GM18520 (cell line): ENCODE measurements around the gene CRACR2A.

Experiments
- ATAC-seq: cut with Tn5 transposase; IDR thresholded peaks from one replicate; pipeline ENCODE4 v1.9.1; 2021; ENCODE audit not compliant: unreplicated experiment

The CRACR2A gene

DNA sequence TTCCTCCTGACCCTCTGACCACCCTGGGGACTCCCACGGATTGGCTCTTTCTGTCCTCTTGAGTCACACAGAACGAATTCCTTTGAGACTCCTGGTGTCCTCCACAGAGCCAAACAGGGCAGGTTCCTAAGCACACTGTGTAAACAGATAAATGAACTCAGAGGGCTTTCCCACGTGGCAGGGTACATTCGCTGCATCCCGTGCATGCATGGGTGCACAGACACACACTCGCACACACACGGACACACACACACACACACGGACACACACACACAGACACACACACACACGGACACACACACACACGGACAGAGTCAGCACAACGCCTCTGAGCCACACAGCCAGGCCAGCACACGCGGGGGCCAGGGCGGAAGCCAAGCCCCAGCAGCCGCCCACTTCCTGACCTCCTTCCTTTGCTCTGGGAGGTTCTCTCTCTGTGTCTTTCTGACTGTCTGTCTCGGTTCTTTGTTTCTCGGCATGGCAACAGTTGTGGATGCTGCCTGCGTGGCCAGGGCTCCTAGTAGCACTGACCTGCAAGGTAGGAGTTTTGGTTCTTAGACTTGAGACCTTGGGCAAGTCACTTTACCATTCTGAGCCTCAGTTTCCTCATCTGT lies 706 bp downstream of the CRACR2A start:
- ATAC-seq = no peak

DNA sequence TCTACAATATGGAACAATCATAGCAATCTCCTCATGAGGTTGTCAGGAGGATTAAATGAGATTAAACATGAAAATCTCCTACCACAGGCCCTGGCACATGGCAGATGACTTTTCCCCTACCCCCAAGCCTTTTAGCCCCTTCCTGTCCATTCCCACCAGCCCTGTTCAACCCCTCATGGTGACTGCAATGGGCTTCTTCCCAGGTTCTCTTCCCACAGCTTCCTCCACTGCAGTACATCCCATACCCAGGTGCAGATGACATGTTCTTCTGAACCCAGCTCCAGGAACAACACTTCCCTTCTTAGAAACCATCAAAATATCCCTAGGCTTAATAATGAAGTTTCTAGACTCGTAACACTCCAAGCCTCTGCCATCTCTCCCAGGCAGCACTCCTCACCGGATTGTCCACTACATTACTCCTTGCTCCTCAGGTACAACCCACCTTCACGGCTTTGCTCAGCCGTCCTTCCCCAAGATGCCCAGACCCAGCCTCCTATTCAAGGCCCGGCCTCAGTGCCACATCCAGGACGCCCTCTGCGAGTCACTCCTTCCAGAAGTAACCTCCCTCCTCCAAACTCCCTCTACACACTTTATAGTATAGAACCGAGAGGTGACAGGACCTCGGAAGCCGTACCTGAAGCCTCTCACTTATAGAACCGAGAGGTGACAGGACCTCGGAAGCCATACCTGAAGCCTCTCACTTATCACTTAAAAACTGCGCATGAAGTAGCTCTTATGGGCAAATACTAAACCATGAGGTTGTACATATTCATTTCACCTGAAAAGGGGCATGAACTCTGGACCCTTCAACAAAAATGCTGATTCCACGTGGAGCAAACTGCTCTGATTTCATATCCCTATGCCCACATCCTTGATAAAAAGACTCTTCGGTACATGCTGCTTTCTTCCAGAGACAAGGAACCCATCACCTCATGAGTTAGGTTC lies 1.5 kb downstream of the CRACR2A start:
- no peak for ATAC-seq

DNA sequence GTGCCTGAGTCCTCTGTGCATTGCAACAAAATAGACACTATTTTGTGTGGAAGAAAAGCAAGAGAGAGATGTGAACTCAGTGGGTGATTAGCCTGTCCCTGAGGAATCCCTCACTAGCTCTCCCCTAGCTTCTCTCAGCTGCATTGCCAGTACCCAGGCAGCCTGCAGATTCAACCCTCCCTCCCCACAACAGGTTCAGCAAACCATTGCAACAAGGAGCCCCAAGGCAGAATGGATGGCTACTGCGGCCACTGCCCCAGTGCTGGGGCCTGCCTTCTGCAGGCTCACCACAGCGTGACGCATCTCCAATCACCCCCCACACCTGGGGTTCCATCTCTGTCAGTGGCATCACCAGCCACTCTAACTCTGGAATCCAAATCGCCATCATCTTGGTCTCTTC lies 2.3 kb downstream of the CRACR2A start:
- no peak for ATAC-seq

DNA sequence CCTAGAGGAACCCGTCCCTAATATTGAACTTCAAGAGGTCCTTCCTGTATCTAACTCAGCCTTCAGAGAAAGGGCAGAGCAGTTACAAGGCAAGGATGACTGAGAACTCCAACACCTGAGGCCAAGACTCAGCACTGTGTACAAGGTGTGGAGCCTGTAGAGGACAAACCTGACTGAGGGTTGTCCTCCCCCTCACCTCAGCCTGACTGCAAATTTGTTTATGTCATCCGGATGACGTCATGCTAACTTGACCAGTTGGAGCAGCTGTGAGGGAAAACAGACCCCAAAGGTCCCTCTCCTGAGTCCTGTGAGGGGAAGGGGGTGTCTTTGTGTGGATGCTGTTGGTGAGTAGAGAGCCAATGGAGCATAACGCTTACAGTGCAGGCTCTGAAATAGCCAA lies 4.3 kb downstream of the CRACR2A start:
- ATAC-seq = no peak

DNA sequence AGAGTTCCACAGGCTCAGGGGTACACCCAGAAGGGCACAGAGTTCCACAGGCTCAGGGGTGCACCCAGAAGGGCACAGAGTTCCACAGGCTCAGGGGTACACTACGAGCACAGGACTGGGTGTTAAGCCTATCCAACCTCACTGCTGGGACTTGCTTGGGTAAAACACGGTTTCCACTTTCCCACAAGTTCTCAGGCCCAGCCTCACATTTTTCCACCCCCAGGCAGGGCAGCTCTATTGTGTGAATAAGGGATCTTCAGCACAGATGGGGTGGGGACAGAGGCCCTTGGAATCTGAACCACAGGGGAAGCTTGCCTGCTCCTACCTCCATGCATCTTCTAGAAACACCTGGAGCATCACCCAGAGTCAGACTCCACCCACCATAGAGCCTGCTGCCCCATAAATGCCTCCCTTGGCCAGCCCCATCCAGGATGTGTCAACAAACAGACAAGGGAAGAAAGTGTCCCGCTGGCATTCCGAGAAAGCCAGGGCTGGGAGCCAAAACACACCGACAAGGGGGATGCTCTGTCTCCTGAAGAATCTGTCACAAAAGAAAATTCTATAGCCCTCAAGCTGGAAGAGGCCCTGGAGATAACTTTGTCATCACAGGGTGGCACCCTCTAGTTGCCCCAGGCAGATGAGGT lies 4.8 kb downstream of the CRACR2A start:
- ATAC-seq = no peak

DNA sequence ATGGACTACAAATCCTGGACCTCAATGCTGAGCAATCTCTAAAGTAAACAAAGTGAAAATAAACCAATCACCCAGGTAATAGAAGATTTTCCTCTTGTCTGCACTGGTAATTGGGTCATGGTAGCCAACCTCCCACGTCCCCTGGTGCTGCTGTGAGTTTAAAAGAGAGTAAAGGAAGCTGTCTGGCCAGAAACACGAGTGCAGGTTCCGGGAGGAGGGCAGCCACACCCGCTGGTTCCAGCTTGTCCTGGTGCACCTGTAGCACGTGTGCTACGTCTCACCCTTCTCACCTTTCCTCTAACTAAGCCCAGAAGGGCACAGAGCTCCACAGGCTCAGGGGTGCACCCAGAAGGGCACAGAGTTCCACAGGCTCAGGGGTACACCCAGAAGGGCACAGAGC lies 5.4 kb downstream of the CRACR2A start:
- no peak for ATAC-seq

DNA sequence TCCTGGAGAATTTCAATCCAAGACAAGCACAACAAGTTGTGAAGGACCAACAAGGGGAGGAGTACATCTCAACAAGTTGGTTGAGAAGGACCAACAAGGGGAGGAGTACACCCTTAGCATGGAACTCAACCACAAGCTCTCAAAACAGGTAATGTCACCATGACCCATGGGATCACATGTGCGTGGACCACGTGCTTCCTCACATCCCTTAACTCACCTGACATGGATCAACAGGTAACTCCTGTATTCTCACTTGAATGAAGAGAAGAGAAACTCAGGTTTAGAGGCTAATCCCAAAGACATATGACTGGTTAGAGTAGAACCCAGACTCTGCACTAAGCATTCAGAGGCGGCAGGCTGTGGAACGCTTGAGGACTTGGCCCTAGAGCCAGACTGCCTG lies 6.2 kb downstream of the CRACR2A start:
- ATAC-seq = no peak

DNA sequence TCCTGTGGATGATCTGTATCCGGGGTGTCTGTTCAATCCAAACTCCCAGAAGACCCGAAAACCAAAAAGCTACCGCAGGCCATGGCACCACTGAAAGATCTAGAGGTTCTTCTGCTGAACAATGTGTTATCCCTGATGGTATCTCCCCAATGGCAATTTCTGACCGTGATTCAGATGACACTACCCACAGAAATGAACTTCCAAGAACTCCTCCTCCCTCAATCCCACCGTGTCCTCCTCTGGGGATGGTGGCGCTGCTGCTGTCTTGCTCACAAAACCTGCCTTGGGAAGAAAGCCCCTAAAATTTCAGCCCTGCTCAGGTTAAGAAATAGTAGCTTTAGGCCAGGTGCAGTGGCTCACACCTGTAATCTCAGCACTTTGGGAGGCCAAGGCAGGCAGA lies 7.8 kb downstream of the CRACR2A start:
- no peak for ATAC-seq

DNA sequence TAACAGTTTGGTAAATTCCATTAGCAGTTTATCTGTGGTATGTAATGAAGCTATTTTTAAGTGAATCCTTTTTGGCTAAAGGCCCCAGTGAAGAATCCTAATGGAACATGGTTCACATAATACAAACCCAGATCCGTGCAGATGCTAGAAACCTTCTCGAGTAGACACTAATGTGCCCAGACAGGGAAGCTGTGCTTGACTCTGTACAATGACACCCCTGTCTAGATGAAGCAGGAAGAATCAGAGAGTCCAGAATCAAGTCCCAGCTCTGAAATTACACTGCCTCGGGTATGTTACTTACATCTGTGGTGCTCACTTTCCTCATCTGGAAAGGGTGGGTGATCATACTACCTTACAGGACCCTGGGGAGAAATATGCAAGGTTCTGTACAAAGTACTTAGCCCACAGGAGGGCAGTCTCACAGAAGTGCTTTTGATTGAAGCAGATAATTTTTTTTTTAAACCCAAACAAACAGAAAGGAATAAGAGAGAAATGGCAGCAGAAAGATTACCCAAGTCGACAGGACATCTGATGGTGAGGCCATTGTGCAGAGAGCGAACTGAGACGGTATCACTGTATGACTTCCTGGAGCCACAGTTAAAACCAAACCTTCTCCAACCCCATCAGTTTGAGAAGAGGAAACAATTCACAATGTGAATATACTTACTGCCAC lies 8.5 kb downstream of the CRACR2A start:
- no peak for ATAC-seq

DNA sequence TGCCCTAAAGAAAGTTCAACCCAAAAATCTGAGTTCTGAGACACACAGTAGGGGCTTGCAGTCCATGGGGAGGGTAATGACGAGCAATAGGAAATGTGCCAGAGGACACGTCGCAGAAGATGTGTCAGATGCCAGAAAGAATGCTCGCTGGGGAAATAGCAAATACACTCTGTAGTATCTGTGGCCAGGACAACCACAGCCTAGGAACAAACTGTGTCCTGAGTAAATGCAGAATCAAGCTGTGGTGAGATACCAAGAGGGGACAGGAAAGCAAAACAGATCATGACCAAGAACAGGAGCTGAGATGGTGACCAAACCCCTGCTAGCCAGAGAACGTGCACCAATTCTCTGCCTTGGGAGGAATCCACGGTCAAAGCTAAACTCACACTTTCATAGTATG lies 9.1 kb downstream of the CRACR2A start:
- ATAC-seq = no peak

DNA sequence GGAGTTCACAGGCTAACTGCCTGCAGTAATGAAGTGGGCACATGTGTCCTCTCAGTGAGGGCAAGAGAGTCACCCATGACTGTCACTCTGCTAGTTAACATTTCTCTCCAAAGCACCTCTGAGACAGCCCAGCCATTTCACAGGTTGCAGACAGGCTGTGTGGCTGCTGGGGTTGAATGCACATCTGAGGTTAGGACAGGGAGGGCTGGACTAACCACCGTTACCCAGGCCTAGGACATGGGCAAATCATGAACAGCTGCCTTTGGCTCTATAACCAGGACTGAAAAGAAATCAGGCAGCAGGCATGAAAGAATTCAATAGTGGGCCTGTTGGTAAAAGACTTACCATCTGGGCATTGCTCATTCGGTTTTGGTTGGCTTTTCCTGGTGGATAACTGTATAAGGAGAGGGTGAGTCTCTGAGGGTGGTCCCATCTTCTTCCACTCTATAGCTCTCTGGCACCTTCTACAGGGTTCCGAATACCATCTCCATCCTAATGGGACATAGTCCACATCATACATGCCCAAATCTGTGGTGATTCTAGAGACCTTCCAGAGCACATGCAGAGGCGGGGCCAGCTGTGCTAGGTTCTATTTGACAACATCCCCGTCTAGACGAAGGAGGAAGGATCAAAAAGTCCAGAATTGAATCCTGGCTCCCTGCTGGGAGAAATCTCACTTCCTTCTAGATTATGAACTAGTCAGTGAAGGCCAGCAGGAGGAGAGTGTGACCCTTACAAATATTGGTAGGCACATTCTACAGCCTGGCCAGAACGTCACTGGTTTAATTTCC lies 10.8 kb downstream of the CRACR2A start:
- ATAC-seq = no peak

DNA sequence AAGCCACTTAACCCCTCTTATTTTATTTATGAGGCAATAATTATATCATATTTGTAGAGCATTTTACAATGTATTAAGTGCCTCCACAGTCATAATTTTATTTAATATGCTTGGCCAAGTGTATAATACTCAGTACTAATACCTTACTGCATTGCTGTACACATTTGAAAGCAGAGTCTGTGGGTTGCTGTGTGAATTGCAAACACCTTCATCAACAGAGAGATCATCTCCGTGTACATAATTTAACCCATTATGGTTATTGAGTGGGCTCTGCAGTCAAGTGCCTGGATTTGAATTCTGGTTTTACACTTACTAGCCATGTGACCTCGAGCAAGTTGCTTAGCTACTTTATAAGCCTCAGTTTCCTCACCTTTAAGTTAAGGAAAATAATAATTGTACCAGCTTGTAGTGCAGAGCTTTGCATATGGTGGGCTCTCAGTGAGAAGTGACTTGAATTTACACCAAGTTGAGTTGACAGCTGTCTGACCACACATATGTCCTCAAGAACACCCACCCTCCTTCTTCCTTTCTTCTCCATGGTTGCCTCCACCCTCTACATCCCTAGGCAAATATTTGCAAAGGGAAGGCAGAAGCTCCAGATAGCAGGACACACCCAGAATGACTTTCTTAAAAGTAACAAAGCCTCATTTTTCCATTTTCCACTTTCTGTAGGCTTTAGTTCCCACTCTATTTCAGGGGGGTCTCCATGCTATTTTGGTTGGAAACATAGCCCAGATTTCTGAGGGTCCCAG lies 12.3 kb downstream of the CRACR2A start:
- ATAC-seq = no peak

DNA sequence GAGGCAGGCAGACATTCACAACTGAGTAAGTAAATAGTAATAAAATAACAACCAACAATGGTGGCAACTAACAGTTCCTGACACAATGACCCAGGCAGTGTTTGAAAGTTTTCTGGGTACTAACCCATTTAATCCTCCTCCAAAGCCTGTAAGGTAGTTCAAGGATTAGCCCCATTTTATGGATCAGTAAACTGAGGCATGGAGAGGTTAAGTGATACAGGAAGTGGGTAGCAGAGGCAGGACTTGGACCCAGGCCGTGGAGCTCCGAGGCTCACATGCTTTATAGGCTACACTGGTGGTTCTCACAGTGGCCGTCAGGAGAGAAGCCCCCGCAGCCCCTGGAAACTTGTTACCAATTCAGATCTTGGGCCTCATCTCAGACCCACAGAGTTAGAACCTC lies 17.5 kb downstream of the CRACR2A start:
- no peak for ATAC-seq

DNA sequence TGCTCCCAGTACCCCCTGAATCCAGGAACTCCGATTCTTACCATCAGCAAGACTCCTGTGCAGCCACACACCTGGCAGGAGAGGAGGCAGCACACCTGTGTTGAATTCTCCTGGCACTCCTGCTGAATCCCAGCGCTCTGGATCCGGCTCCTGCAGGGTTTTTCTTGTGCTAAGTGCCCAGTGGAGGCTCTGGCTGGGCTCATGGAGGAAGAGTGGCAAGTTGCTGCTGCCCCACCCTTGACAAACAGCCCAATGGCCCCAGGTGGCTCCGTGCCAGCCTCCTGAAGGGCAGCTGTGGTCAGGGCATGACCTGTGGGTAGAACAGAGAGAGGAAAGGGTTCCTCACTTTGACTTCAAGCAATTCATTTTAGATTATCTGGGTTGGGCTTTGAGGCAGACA lies 20.0 kb downstream of the CRACR2A start:
- ATAC-seq = no peak

DNA sequence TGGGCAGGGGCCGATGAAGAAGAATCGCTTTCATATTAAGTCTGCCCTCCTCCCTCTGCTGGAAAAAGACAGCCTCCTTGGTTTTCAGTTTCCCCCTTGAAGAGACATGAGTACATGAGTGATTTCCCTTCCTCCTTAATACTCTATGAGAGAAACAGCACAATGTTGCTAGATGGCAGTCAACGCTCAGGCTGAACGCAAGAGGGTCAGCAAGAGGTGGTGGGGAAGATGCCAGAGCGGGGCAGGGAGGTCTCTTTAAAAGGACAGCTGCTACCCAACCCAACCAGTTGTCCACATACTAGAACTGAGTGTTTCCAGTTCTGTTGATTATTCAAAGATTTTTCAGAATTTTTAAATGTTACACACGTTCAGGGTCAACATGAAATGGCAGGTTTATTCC lies 22.8 kb downstream of the CRACR2A start:
- no peak for ATAC-seq

DNA sequence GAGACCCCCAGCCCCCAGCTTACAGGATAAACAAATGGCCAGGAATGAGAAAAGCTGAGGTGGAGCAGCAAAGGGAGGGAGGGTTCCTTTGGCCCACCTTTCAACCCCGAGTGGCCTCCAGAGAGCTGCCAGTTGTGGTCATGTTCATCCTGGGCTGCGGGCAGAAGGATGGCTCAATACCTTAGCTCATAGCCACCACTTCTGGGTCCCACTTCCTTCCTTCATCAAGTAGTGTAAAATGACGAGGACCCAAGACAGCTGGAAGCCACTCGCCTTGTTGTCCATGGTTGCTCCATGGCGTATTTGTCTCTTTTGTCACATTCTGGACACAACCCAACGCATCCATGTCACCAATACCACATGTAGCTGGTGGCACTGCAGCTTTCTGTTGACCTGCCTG lies 24.2 kb downstream of the CRACR2A start:
- no peak for ATAC-seq

DNA sequence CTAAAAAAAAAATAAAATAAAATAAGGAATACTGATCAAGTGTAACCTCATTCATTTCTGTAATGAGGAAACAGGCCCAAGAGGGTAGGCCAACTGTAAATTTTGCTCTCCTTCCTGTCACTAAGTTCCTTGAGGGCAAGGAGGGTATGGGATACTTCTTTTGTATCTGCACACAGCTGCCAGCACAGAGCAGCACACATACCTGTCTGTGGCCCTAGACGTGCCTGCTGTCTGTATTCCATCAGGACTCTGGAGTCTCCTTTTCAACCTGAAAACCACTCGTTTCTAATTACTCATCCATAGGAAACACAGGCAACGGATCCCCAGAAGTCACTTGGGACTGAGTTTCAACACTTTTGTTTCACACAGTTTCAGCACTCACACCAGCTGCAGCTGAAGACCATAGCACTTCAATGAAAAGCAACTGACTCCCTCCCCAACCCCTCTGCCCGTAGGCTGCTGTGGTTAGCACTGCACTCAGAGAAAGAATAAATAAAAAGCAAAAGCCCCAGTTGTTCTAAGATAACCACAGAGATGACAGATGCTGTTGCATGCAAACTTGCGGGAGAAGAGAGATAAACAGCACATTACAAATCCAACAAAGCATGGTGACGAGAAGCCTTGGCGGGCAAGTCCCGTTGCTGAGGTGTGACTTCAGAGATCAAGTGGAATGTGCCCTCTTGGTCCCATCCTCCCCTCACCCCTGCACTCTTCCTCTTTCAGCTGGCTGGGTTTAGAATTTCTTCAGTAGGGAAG lies 24.9 kb downstream of the CRACR2A start:
- ATAC-seq = peak; percentile 96

DNA sequence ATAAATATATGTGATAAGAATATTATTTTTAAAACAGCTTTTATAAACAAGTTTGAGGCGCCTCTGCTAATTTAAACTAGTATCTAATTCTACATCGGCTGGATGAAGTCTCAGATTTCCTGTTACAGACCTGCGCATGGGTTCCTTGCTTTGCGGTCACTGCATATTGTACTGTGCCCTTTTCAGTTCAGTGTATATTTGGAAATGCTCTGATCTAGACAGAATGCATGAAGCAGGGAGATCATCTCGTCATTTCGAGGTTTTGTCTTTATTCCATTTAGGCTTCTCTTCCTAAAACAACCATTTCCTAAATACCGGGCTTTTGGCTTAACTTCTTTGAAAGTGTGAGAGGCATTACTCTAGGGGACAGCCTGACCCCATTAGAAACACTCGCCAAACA lies 25.6 kb downstream of the CRACR2A start:
- no peak for ATAC-seq

DNA sequence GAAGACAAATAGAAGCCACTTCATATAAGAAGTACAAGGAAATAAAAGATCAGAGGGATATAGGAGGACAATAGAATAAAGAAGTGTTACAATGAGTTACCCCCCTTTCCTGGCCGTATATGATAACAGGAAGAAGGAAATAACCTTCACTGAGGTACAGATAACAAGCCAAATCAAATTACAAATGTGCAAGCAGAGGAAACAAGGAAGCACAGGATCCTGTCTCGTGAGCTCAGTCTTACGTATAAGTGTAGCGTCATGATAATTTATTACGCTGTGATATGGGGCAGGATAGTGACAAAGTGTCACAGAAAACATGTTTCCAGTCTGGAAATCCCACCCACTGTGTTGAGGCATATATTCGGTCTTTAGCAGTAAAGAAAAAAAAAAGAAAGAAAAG lies 26.5 kb downstream of the CRACR2A start:
- no peak for ATAC-seq
